H9 (cell line): ENCODE measurements around the gene SDK2. TPM values are rescaled to one million over a fixed set of nuclear protein-coding genes. Genes with fewer than 3 reads are reported as not detected.

Source experiments
- DNase-seq: peaks from one replicate; pipeline ENCODE4 v3.0.0-alpha.2; 2017
- H2AFZ ChIP-seq: one replicate; pipeline ENCODE4 v1.6.1; 2013; ENCODE audit warnings: mild to moderate bottlenecking, low read length, control low read depth, moderate library complexity
- H2AK5ac ChIP-seq: 2 replicates; pipeline ENCODE4 v1.6.1; 2013; ENCODE audit warnings: low read length, control low read depth, mixed read lengths; ENCODE audit not compliant: insufficient read length
- H2BK120ac ChIP-seq: one replicate; pipeline ENCODE4 v1.6.1; 2013; ENCODE audit warnings: low read depth, mild to moderate bottlenecking, low read length, control low read depth, inconsistent platforms; ENCODE audit not compliant: poor library complexity, severe bottlenecking
- H2BK12ac ChIP-seq: 2 replicates; pipeline ENCODE4 v1.6.1; 2013; ENCODE audit warnings: low read length, control low read depth, mixed read lengths, low read depth; ENCODE audit not compliant: insufficient read length
- H2BK15ac ChIP-seq: 2 replicates; pipeline ENCODE4 v1.6.1; 2013; ENCODE audit warnings: low read depth, low read length, control low read depth
- H2BK20ac ChIP-seq: one replicate; pipeline ENCODE4 v1.6.1; 2013; ENCODE audit warnings: low read depth, mild to moderate bottlenecking, low read length, control low read depth, inconsistent platforms; ENCODE audit not compliant: poor library complexity, severe bottlenecking
- H2BK5ac ChIP-seq: 2 replicates; pipeline ENCODE4 v1.6.1; 2013; ENCODE audit warnings: low read length, control low read depth, mixed read lengths; ENCODE audit not compliant: insufficient read length
- H3K14ac ChIP-seq: 2 replicates; pipeline ENCODE4 v1.6.1; 2013; ENCODE audit warnings: low read length, control low read depth; ENCODE audit not compliant: insufficient read depth
- H3K18ac ChIP-seq: 2 replicates; pipeline ENCODE4 v1.6.1; 2013; ENCODE audit warnings: low read depth, mild to moderate bottlenecking, mixed read lengths, low read length, control low read depth; ENCODE audit not compliant: insufficient read length
- H3K23ac ChIP-seq: 2 replicates; pipeline ENCODE4 v1.6.1; 2013; ENCODE audit warnings: low read length, control low read depth, mixed read lengths, low read depth; ENCODE audit not compliant: insufficient read length
- H3K23me2 ChIP-seq: 2 replicates; pipeline ENCODE4 v1.6.1; 2013; ENCODE audit warnings: low read depth, mild to moderate bottlenecking, mixed read lengths, low read length, control low read depth; ENCODE audit not compliant: insufficient read length, poor library complexity, severe bottlenecking
- H3K27ac ChIP-seq: 2 replicates; pipeline ENCODE4 v1.5.1; 2013; ENCODE audit warnings: low read length, control low read depth, mixed read lengths, low read depth; ENCODE audit not compliant: insufficient read length
- H3K27me3 ChIP-seq: 2 replicates; pipeline ENCODE4 v1.6.1; 2013; ENCODE audit warnings: low read length, control low read depth, inconsistent platforms; ENCODE audit not compliant: insufficient read depth
- H3K4ac ChIP-seq: 2 replicates; pipeline ENCODE4 v1.6.1; 2013; ENCODE audit warnings: low read depth, mild to moderate bottlenecking, control low read depth, inconsistent platforms, low read length, moderate library complexity
- H3K4me1 ChIP-seq: 2 replicates; pipeline ENCODE4 v1.6.1; 2013; ENCODE audit warnings: low read length, control low read depth, inconsistent platforms; ENCODE audit not compliant: insufficient read depth
- H3K4me2 ChIP-seq: 2 replicates; pipeline ENCODE4 v1.6.1; 2013; ENCODE audit warnings: low read length, control low read depth, mixed read lengths; ENCODE audit not compliant: insufficient read length, insufficient read depth
- H3K56ac ChIP-seq: 2 replicates; pipeline ENCODE4 v1.6.1; 2013; ENCODE audit warnings: low read depth, mild to moderate bottlenecking, mixed read lengths, low read length, control low read depth; ENCODE audit not compliant: insufficient read length
- H3K79me1 ChIP-seq: 2 replicates; pipeline ENCODE4 v1.6.1; 2013; ENCODE audit warnings: low read depth, mild to moderate bottlenecking, moderate library complexity, low read length, control low read depth, inconsistent platforms; ENCODE audit not compliant: insufficient read depth, poor library complexity, severe bottlenecking
- H3K79me2 ChIP-seq: 2 replicates; pipeline ENCODE4 v1.6.1; 2013; ENCODE audit warnings: low read length, control low read depth, inconsistent platforms; ENCODE audit not compliant: insufficient read depth
- H3K9ac ChIP-seq: 2 replicates; pipeline ENCODE4 v1.6.1; 2013; ENCODE audit warnings: low read length, control low read depth, mixed read lengths; ENCODE audit not compliant: insufficient read length; ENCODE audit errors: extremely low read depth
- H3K9me3 ChIP-seq: one replicate; pipeline ENCODE4 v1.6.1; 2013; ENCODE audit warnings: low read depth, low read length, inconsistent platforms; ENCODE audit not compliant: control insufficient read depth
- H3T11ph ChIP-seq: one replicate; pipeline ENCODE4 v1.6.1; 2013; ENCODE audit warnings: mild to moderate bottlenecking, low read length, control low read depth, inconsistent platforms
- H4K20me1 ChIP-seq: one replicate; pipeline ENCODE4 v1.6.1; 2013; ENCODE audit not compliant: control insufficient read depth, insufficient read length, insufficient read depth
- H4K5ac ChIP-seq: 2 replicates; pipeline ENCODE4 v1.6.1; 2013; ENCODE audit warnings: low read depth, mild to moderate bottlenecking, mixed read lengths, low read length, control low read depth; ENCODE audit not compliant: insufficient read length
- H4K8ac ChIP-seq: replicated peaks from 2 replicates; pipeline ENCODE4 v1.6.1; 2013; ENCODE audit warnings: low read length, control low read depth, mixed read lengths, low read depth; ENCODE audit not compliant: insufficient read length
- H4K91ac ChIP-seq: 2 replicates; pipeline ENCODE4 v1.6.1; 2013; ENCODE audit warnings: low read depth, mild to moderate bottlenecking, moderate library complexity, mixed read lengths, low read length, control low read depth; ENCODE audit not compliant: insufficient read length
- H3K27ac Mint-ChIP-seq, 3 experiments: 2 replicates in 2 of 3; 3 replicates in 1 of 3; pipeline ENCODE4 v1.8.0; 2020 to 2021; ENCODE audit warnings: mixed read lengths in 3 of 3, mild to moderate bottlenecking in 1 of 3, moderate library complexity in 1 of 3
- H3K27me3 Mint-ChIP-seq: 2 replicates; pipeline ENCODE4 v1.8.0; 2021; ENCODE audit warnings: low read depth, mild to moderate bottlenecking, moderate library complexity, mixed read lengths
- H3K36me3 Mint-ChIP-seq, 3 experiments: 2 replicates in 2 of 3; 3 replicates in 1 of 3; pipeline ENCODE4 v1.8.0; 2020 to 2021; ENCODE audit warnings: low read depth in 3 of 3, mixed read lengths in 3 of 3; ENCODE audit not compliant: insufficient read depth in 1 of 3
- H3K4me1 Mint-ChIP-seq, 2 experiments: 2 replicates each; pipeline ENCODE4 v1.8.0; 2020; ENCODE audit warnings: mixed read lengths in 2 of 2
- H3K4me3 Mint-ChIP-seq, 2 experiments: 2 replicates in 1 of 2; 3 replicates in 1 of 2; pipeline ENCODE4 v1.8.0; 2020 to 2021; ENCODE audit warnings: mild to moderate bottlenecking in 2 of 2, mixed read lengths in 2 of 2, moderate library complexity in 1 of 2
- H3K9me3 Mint-ChIP-seq, 2 experiments: 2 replicates in 1 of 2; 3 replicates in 1 of 2; pipeline ENCODE4 v1.8.0; 2020; ENCODE audit warnings: mild to moderate bottlenecking in 2 of 2, mixed read lengths in 2 of 2, moderate library complexity in 1 of 2
- WGBS: extraction: QIAGEN DNeasy Blood & Tissue Kit; methylation state at CpG from one replicate; pipeline ENCODE4 v1.1.7; 2013; ENCODE audit warnings: missing lambda C conversion rate, low lambda C conversion rate, mixed read lengths; ENCODE audit not compliant: insufficient read length; ENCODE audit errors: extremely low coverage; 5-methylcytosine and 5-hydroxymethylcytosine counted together
- total RNA-seq: library from RNA; stranded (reverse); gene quantifications from 2 replicates; pipeline ENCODE4 v1.2.1, GENCODE V29; 2021
- TF ChIP-seq, protein P1 (sequence below): fragments of 200-600 bp; sonication (generic); conservative IDR thresholded peaks from 3 replicates; pipeline ENCODE4 v1.8.0; 2021; ENCODE audit warnings: antibody characterized with exemption, mild to moderate bottlenecking

The SDK2 gene
- total RNA-seq, 1 experiment from 2014 or later, result 9.1 TPM

DNA sequence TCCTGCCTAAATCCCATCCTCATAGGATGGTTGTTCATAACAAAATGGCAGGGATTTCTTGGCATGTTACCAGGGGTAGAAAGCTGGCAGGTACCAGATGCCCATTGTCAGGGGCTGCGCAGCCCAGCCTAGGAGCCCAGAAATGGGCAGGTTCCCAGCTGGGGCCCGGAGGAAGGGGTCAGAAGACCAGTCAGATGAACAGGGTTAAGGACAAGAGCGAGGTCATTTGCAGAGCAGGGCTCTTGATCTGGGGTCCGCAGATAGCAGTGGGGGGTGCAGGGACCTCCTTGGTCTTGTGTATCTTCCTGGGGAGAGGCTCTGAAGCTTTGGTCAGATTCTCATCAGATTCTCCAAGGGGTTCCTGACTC lies 280.1 kb downstream of the SDK2 start:
- TF ChIP-seq, protein P1, sequence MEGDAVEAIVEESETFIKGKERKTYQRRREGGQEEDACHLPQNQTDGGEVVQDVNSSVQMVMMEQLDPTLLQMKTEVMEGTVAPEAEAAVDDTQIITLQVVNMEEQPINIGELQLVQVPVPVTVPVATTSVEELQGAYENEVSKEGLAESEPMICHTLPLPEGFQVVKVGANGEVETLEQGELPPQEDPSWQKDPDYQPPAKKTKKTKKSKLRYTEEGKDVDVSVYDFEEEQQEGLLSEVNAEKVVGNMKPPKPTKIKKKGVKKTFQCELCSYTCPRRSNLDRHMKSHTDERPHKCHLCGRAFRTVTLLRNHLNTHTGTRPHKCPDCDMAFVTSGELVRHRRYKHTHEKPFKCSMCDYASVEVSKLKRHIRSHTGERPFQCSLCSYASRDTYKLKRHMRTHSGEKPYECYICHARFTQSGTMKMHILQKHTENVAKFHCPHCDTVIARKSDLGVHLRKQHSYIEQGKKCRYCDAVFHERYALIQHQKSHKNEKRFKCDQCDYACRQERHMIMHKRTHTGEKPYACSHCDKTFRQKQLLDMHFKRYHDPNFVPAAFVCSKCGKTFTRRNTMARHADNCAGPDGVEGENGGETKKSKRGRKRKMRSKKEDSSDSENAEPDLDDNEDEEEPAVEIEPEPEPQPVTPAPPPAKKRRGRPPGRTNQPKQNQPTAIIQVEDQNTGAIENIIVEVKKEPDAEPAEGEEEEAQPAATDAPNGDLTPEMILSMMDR, result no peak

More for the DNA sequence above, 280.1 kb downstream of the SDK2 start:
- WGBS, result no CpG with 5 or more reads among the region's 4 CpGs
- H3K23ac ChIP-seq, result no peak overlapping the region
- Mint-ChIP-seq H3K27me3 (peaks cover 3% of the 10 kb centered on the region), H3K4me1 (peaks cover 75 to 87% of the 10 kb centered on the region in 2 experiments), H3K9me3 (no peaks in the 10 kb centered on the region), H3K27ac (peak overlapping the region; percentile 19 to 92 (median 85); a peak in 5 of 7 replicates), H3K36me3 (peaks cover 0 to 8% (median 0%) of the 10 kb centered on the region in 3 experiments; a peak in 3 of 7 replicates), H3K4me3 (no peak overlapping the region)
- H2BK5ac ChIP-seq, result no peak overlapping the region
- H2BK120ac ChIP-seq, result no peak overlapping the region
- no peaks in the 10 kb centered on the region for H3K79me2 ChIP-seq
- no peak overlapping the region for H4K8ac ChIP-seq
- no peaks in the 10 kb centered on the region for H4K20me1 ChIP-seq
- H3K56ac ChIP-seq, result no peak overlapping the region
- H2BK12ac ChIP-seq, result no peak overlapping the region
- H3K9me3 ChIP-seq, result no peaks in the 10 kb centered on the region
- no peak overlapping the region for H4K91ac ChIP-seq
- no peaks in the 10 kb centered on the region for H3K27me3 ChIP-seq
- no peak overlapping the region for H3K4me2 ChIP-seq
- no peak overlapping the region for H3K14ac ChIP-seq
- H3K27ac ChIP-seq, result no peak overlapping the region
- H3K23me2 ChIP-seq, result peaks cover 6% of the 10 kb centered on the region
- H3K18ac ChIP-seq, result no peak overlapping the region
- no peak overlapping the region for H3K9ac ChIP-seq
- no peak for DNase-seq
- no peaks in the 10 kb centered on the region for H3K79me1 ChIP-seq
- H4K5ac ChIP-seq, result no peak overlapping the region
- H2AK5ac ChIP-seq, result no peak overlapping the region
- no peak overlapping the region for H2BK15ac ChIP-seq
- no peak overlapping the region for H3K4ac ChIP-seq
- no peak overlapping the region for H3T11ph ChIP-seq
- H2BK20ac ChIP-seq, result no peak overlapping the region
- peaks cover 10% of the 10 kb centered on the region; the same call in 1 of the 2 replicates for H3K4me1 ChIP-seq
- H2AFZ ChIP-seq, result no peak overlapping the region
